ENCODE results near the gene VDAC2.
"Not testable (repeated sequence)": the region's sequence is repeated elsewhere in the genome, so short reads cannot be mapped to it uniquely, and the experiment has no call there.

DNA sequence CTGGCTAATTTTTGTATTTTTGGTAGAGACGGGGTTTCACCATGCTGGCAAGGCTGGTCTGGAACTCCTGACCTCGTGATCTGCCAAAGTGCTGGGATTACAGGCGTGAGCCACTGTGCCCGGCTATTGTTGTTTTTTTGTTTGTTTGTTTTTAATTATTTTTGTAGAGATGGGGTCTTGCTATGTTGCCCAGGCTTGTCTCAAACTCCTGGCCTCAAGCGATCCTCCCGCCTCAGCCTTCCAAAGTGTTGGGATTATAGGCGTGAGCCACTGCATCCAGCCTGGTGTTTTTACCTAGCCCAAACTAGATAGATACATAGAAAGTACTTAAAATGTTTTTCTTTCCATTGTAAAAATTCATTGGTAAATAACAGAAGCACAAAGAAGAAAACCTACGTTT, 10.9 kb downstream of the VDAC2 start:
- TF ChIP-seq POLR2AphosphoS5 (IDR thresholded peaks at IDR 0.05; ENCODE audit: borderline replicate concordance, low read depth, low read length); EZH2 (IDR thresholded peaks at IDR 0.05): not testable (repeated sequence)
